ENCODE measurements around the gene UMAD1.
"Not testable (repeated sequence)": the region's sequence is repeated elsewhere in the genome, so short reads cannot be mapped to it uniquely, and the experiment has no call there.

UMAD1 gene

DNA sequence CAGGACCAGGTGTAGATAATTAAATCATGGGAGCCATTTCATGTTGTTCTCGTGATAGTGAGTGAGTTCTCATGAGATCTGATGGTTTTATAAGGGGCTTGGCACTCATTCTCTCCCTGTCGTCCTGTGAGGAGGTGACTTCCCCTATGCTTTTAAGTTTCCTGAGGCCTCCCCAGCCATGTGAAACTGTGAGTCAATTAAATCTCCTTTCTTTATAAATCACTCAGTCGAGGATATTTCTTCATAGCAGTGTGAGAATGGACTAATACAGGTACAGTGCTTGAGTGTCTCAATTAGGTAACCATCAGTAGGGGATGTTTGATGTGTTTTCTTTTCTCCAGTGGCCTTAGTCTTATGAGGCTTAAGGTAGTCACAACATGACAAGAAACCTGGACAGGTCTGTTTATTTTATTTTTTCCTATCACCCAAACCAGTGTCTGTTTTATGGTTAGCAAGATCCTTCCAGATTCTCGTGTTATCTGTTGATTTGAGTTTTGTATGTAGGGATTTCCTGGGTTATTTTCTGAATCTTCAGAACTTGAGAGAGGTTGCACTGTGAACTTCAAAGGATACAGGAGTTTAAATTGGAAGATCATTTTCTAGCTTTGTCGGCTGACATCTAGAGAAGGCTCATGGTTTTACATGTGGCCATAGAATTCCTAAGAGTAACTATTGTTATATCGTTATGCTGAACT is 32.1 kb downstream of the UMAD1 start:
- Histone ChIP-seq H3K4me2 (ENCODE audit: low read length) (no peak overlapping the region), H3K36me3 (ENCODE audit: control insufficient read depth in 1 of 2, insufficient read depth in 2 of 2, low read length in 2 of 2) (no peaks in the 10 kb centered on the region), H4K12ac (ENCODE audit: low read depth, low read length) (no peak overlapping the region), H3K27me3 (ENCODE audit: insufficient read depth, low read length) (no peaks in the 10 kb centered on the region), H2AFZ (ENCODE audit: insufficient read depth, low read length, poor library complexity) (no peak overlapping the region), H3K27ac (ENCODE audit: low read depth, low read length) (no peak overlapping the region), H3K4me1 (ENCODE audit: control insufficient read depth in 1 of 2, insufficient read depth in 2 of 2, low read length in 2 of 2) (no peaks in the 10 kb centered on the region), H3K9ac (ENCODE audit: low read length) (no peak overlapping the region), H2AK5ac (ENCODE audit: low read length) (no peak overlapping the region), H2BK5ac (ENCODE audit: low read depth, low read length, poor library complexity) (no peak overlapping the region), H3K9me3 (ENCODE audit: insufficient read depth, low read depth, low read length) (no peaks in the 10 kb centered on the region), H3K4ac (ENCODE audit: low read depth, low read length) (no peak overlapping the region), H3K79me2 (ENCODE audit: control insufficient read depth, insufficient read depth, low read length, poor library complexity) (no peaks in the 10 kb centered on the region), H2BK120ac (ENCODE audit: insufficient read depth, low read length, poor library complexity) (no peak overlapping the region), H3K79me1 (ENCODE audit: low read length) (no peaks in the 10 kb centered on the region), H3K4me3 (ENCODE audit: low read depth, low read length) (no peak overlapping the region), H4K91ac (ENCODE audit: low read depth, low read length) (no peak overlapping the region), H3K14ac (ENCODE audit: low read length) (no peak overlapping the region), H3K18ac (ENCODE audit: low read length) (no peak overlapping the region), H2BK12ac (ENCODE audit: low read length) (no peak overlapping the region), H4K8ac (ENCODE audit: low read depth, low read length) (no peak overlapping the region), H3K23ac (ENCODE audit: low read length) (no peak overlapping the region)
- WGBS (ENCODE audit: extremely low coverage, insufficient coverage, insufficient read length) = no CpG with 5 or more reads among the region's 6 CpGs
- no peak for DNase-seq

DNA sequence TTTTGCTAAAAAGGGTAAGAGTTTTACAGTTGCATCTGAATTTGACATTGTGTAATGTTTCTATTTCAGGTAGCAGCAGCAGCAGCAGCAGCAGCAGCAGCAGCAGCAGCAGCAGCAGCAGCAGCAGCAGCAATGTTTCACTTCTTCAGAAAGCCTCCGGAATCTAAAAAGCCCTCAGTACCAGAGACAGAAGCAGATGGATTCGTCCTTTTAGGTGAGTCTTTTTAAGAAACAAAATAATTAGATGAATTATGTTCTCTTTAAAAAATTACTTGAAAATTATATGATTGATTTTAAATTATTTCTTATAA is 32.6 kb downstream of the UMAD1 start:
- no peak overlapping the region for H2BK5ac ChIP-seq (ENCODE audit: low read depth, low read length, poor library complexity)
- H3K4me3 ChIP-seq (ENCODE audit: low read depth, low read length) = no peak overlapping the region
- H2BK120ac ChIP-seq (ENCODE audit: insufficient read depth, low read length, poor library complexity) = no peak overlapping the region
- no peak overlapping the region for H3K27ac ChIP-seq (ENCODE audit: low read depth, low read length)
- no peak overlapping the region for H4K8ac ChIP-seq (ENCODE audit: low read depth, low read length)
- H2BK12ac ChIP-seq (ENCODE audit: low read length) = no peak overlapping the region
- no peak overlapping the region for H3K14ac ChIP-seq (ENCODE audit: low read length)
- no peak overlapping the region for H2AK5ac ChIP-seq (ENCODE audit: low read length)
- no peak overlapping the region for H4K91ac ChIP-seq (ENCODE audit: low read depth, low read length)
- no peak for DNase-seq
- no peaks in the 10 kb centered on the region for H3K9me3 ChIP-seq (ENCODE audit: insufficient read depth, low read depth, low read length)
- H3K9ac ChIP-seq (ENCODE audit: low read length) = no peak overlapping the region
- no peak overlapping the region for H2AFZ ChIP-seq (ENCODE audit: insufficient read depth, low read length, poor library complexity)
- no peaks in the 10 kb centered on the region for H3K27me3 ChIP-seq (ENCODE audit: insufficient read depth, low read length)
- H3K4ac ChIP-seq (ENCODE audit: low read depth, low read length) = no peak overlapping the region
- H3K18ac ChIP-seq (ENCODE audit: low read length) = no peak overlapping the region
- no peaks in the 10 kb centered on the region for H3K79me1 ChIP-seq (ENCODE audit: low read length)
- WGBS (ENCODE audit: extremely low coverage, insufficient coverage, insufficient read length) = no CpG with 5 or more reads among the region's 2 CpGs
- no peaks in the 10 kb centered on the region for H3K4me1 ChIP-seq (ENCODE audit: control insufficient read depth in 1 of 2, insufficient read depth in 2 of 2, low read length in 2 of 2)
- H3K4me2 ChIP-seq (ENCODE audit: low read length) = no peak overlapping the region
- H4K12ac ChIP-seq (ENCODE audit: low read depth, low read length) = no peak overlapping the region
- no peak overlapping the region for H3K23ac ChIP-seq (ENCODE audit: low read length)
- no peaks in the 10 kb centered on the region for H3K36me3 ChIP-seq (ENCODE audit: control insufficient read depth in 1 of 2, insufficient read depth in 2 of 2, low read length in 2 of 2)
- H3K79me2 ChIP-seq (ENCODE audit: control insufficient read depth, insufficient read depth, low read length, poor library complexity) = no peaks in the 10 kb centered on the region

DNA sequence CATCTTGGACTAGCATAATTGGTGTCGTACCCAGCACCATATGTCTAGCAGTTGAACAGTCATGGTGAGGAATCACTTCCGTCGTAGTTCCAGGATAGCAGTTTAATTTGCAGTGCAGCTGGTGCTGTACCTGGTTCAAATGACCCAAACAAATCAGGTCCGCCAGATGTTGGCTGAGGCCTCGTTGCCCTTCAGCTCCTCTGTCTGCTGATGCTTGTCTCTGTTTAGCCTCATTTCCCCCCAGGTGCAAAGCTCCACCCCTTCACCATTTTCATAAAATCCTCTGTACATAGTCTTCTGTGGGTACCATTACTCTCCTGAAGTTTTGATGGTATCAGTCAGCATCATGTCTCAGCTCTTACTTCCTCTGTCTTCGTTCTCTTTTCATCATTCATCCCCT is 35.1 kb downstream of the UMAD1 start:
- Histone ChIP-seq H3K79me2 (ENCODE audit: control insufficient read depth, insufficient read depth, low read length, poor library complexity) (no peaks in the 10 kb centered on the region), H2BK12ac (ENCODE audit: low read length) (no peak overlapping the region), H2BK5ac (ENCODE audit: low read depth, low read length, poor library complexity) (no peak overlapping the region), H3K4ac (ENCODE audit: low read depth, low read length) (no peak overlapping the region), H2AK5ac (ENCODE audit: low read length) (no peak overlapping the region), H3K14ac (ENCODE audit: low read length) (no peak overlapping the region), H3K36me3 (ENCODE audit: control insufficient read depth in 1 of 2, insufficient read depth in 2 of 2, low read length in 2 of 2) (no peaks in the 10 kb centered on the region), H3K9me3 (ENCODE audit: insufficient read depth, low read depth, low read length) (no peaks in the 10 kb centered on the region), H3K4me3 (ENCODE audit: low read depth, low read length) (no peak overlapping the region), H3K23ac (ENCODE audit: low read length) (no peak overlapping the region), H3K27ac (ENCODE audit: low read depth, low read length) (no peak overlapping the region), H2AFZ (ENCODE audit: insufficient read depth, low read length, poor library complexity) (no peak overlapping the region), H3K4me1 (ENCODE audit: control insufficient read depth in 1 of 2, insufficient read depth in 2 of 2, low read length in 2 of 2) (no peaks in the 10 kb centered on the region), H4K12ac (ENCODE audit: low read depth, low read length) (no peak overlapping the region), H4K8ac (ENCODE audit: low read depth, low read length) (no peak overlapping the region), H2BK120ac (ENCODE audit: insufficient read depth, low read length, poor library complexity) (no peak overlapping the region), H3K79me1 (ENCODE audit: low read length) (no peaks in the 10 kb centered on the region), H3K9ac (ENCODE audit: low read length) (no peak overlapping the region), H3K27me3 (ENCODE audit: insufficient read depth, low read length) (no peaks in the 10 kb centered on the region), H3K18ac (ENCODE audit: low read length) (no peak overlapping the region), H3K4me2 (ENCODE audit: low read length) (no peak overlapping the region), H4K91ac (ENCODE audit: low read depth, low read length) (no peak overlapping the region)
- no peak for DNase-seq
- no CpG with 5 or more reads among the region's 6 CpGs for WGBS (ENCODE audit: extremely low coverage, insufficient coverage, insufficient read length)

DNA sequence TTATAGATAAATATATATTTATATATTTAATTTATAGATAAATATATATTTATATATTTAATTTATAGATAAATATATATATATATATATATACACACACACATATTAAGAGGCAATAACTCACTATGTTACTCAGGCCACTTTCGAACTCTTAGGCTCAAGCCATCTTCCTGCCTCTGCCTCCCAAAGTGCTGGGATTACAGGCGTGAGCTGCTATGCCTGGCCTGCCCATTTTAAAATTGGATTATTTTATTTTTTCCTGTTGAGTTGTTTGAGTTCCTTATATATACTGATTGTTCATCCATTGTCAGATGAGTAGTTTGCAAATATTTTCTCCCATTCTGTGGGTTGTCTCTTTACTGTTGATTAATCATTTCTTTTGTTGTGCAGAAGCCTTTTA is 39.1 kb downstream of the UMAD1 start:
- not testable (repeated sequence) for H3K4ac ChIP-seq (ENCODE audit: low read depth, low read length); H3K18ac ChIP-seq (ENCODE audit: low read length); H4K91ac ChIP-seq (ENCODE audit: low read depth, low read length); H3K4me1 ChIP-seq (ENCODE audit: control insufficient read depth in 1 of 2, insufficient read depth in 2 of 2, low read length in 2 of 2); H3K27ac ChIP-seq (ENCODE audit: low read depth, low read length); H4K8ac ChIP-seq (ENCODE audit: low read depth, low read length); H3K9ac ChIP-seq (ENCODE audit: low read length); H2BK12ac ChIP-seq (ENCODE audit: low read length); H3K9me3 ChIP-seq (ENCODE audit: insufficient read depth, low read depth, low read length); DNase-seq; H3K4me2 ChIP-seq (ENCODE audit: low read length); H3K4me3 ChIP-seq (ENCODE audit: low read depth, low read length); H3K23ac ChIP-seq (ENCODE audit: low read length); H2AK5ac ChIP-seq (ENCODE audit: low read length); H3K36me3 ChIP-seq (ENCODE audit: control insufficient read depth in 1 of 2, insufficient read depth in 2 of 2, low read length in 2 of 2); H4K12ac ChIP-seq (ENCODE audit: low read depth, low read length); H3K14ac ChIP-seq (ENCODE audit: low read length); H2BK5ac ChIP-seq (ENCODE audit: low read depth, low read length, poor library complexity); H2BK120ac ChIP-seq (ENCODE audit: insufficient read depth, low read length, poor library complexity); H2AFZ ChIP-seq (ENCODE audit: insufficient read depth, low read length, poor library complexity); H3K27me3 ChIP-seq (ENCODE audit: insufficient read depth, low read length); H3K79me1 ChIP-seq (ENCODE audit: low read length); H3K79me2 ChIP-seq (ENCODE audit: control insufficient read depth, insufficient read depth, low read length, poor library complexity)
- no CpG with 5 or more reads among the region's 2 CpGs for WGBS (ENCODE audit: extremely low coverage, insufficient coverage, insufficient read length)

All from trophoblast cell (in vitro differentiated cells and primary cell).